IPS DF 4.7 (cell line): Measurements from ENCODE around the gene LRFN4.
"Not testable (repeated sequence)": the region's sequence is repeated elsewhere in the genome, so short reads cannot be mapped to it uniquely, and the experiment has no call there.

ENCODE experiments used
- DNase-seq: peaks from one replicate; pipeline ENCODE4 v3.0.0-alpha.2; 2013; ENCODE audit warnings: low spot score; ENCODE audit errors: extremely low read depth

The LRFN4 gene

DNA sequence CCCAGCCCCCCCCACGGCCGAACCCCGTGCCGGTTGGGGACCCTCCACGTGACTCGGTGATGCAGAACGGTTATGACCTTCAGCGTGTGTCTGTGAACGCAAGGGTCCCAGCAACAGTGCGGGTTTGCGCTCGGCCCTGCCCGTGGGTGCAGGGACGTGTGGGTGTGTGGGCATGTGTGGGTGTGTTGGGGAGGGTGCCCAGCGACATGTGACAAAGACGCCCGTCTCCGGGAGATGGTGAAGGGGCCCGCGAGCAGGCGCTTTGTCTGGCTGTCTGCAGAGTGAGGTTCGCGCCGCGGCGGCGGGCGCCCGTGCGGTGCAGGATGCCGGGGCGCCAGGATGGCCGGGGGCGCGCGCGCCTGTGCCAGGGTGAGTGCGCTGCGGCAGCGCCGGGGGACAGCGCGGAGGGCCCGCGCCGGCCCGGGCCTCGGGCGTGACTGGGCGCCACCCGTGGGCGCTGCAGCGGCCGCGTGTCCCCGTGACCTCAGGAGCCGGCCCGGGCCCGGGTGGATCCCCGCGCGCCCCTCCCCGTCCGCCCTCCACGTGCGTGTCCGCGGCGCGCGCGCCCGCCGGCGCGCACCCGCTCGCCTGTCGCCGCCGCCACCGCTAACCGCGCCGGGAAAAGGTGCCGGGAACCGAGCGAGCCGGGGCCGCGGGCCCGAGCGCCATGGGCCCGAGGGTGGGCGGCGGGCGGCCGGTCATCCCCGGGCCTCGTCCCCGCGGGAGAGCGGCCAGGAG lies at the start of gene LRFN4:
Gene LRFN4, plus strand, starts transcription at position 569 of the 738 bp plus-strand sequence. CDS start 681 bp downstream, outside the sequence.
- DNase-seq = no peak

DNA sequence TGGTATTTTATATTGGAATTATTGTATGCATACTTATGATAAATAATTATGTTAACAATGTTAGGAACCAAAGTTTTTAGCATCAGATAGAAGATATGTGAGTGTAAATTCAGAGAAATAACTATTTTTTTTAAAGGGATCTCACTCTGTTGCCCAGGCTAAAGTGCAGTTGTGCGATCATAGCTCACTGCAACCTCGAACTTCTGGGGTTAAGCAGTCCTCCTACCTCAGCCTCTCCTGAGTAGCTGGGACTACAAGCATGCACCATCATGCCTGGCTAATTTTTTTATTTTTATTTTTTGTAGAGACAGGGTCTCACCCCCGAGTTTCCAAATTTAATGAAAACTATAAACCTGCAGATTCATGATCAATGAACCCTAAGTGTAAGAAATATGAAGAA lies 47.3 kb upstream of the LRFN4 start:
- no peak for DNase-seq

DNA sequence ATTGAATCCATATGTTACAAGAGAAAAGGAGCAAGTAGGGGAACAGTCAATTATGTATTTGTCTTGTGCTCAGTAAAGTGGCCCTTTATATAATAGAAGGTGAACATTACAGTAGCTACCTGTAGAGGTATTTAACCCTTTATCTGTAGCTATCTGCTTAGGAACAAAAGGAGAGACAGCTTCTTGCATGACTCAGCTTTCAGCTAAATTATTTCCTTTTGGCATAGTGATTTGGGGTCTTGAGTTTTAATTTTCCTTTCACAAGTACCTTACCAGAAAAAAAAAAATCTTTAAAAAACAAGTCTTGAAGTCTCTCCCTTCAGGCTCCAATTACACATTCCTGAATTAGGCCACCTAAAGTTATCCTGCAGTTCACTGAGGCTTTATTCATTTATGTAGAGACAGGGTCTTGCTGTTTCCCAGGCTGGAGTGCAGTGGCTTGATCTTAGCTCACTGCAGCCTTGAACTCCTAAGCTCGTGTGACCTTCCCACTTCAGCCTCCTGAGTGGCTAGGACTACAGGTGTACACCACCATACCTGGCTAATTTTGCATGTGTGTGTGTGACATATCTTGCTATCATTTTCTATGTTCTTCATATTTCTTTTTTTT lies 46.2 kb upstream of the LRFN4 start:
- DNase-seq = no peak

DNA sequence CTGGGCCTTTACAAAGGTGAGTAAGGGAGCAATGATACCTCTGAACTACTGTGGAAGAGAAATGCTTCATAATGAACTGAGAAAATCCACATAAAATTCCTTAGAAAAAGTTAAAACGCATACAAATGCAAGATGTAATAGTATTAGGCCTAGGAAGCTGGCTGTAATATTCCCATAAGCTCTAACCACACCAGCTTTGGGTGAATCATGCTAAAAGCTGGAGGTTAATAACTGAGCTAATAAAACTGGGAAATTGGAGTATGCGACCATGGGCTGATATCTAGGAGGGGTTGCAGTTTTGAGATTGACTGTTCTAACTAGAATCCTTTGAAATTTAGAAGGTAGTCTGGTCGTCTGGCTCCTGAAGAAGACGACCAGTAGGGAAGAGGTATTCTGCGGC lies 42.2 kb upstream of the LRFN4 start:
- no peak for DNase-seq

DNA sequence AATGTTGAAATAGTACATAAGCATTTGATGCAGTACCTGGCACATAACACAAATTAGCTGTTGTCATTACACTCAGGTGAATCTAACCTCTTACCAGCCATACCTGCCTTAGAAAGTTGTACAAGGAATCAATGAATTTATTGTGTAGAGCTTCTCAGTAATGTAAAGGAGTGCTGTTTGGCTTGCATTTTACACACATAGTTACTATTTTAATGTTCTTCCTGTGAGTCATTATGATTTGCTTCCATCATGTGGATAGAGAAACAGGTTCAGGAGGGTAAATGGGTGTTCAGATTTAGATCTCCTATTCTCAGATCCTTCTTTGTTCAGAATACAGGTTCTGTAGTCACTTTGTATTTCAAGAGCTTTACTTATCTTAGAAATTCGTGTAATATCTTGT lies 41.2 kb upstream of the LRFN4 start:
- DNase-seq = no peak

DNA sequence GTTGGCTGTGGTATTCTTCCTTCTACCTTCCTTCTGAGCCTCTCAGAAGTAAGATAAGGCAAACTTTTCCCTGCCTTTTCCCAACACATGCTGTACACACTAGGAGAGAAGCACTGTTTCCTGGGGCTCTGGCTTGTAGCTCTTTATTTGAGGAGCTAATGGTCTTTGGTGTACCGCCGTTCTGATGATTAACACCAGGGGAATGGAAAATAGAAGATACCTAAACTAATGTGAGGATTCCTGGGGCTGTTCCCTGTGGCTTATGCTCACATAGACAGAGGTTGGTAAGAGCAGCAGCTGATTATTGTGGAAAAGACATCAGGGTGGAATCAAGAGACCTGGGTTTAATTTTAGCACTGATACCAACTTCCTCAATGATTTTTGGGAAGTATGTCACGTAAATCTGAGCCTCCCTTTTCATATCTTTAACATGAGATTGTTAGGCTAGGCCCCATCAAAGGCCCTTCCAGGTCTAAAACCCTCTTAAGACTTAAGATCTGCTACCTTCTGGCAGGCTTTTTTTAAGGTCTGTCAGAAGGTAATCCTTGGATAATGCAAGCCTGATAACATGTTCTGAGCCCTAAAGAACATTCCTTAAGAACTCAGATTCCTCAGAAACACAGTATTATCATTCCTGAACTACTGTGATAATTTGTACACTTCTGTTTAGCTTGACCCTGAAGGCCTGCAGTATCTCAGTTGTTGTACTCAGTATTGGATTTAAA lies 38.5 kb upstream of the LRFN4 start:
- no peak for DNase-seq

DNA sequence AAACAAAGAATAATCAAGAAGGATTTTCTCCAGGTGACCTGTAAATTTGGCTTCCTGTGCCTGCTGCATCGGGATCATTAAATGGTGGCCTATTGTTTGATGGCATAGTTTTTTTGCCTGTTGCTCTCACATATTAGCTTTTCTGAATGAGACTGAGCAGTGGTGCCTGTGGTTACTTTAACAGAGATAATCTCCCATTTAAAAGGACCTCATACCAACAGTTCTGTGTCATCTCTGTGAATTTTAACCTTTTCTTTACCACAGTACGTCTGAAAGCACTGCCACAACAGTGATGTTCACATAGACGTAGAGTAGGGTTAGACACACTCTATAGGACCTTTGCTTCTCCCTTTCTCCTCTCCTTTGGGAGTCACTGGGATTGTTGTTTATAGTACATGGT lies 36.5 kb upstream of the LRFN4 start:
- DNase-seq = no peak

DNA sequence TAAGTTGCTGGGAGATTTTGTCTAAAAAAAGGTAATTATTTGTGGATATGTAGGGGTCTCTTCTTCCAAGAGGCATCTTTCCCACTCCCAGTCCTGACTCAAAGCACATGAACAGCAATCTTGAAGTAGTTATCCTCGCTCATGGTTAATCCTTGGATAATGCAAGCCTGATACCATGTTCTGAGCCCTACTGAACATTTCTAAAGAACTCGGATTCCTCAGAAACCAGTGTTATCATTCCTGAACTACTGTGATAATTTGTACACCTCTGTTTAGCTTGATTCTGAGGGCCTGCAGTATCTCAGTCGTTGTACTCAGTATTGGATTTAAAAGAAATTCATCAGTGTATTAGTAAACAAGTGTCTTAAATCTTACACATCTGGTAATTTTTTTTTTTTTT lies 36.0 kb upstream of the LRFN4 start:
- DNase-seq = no peak

DNA sequence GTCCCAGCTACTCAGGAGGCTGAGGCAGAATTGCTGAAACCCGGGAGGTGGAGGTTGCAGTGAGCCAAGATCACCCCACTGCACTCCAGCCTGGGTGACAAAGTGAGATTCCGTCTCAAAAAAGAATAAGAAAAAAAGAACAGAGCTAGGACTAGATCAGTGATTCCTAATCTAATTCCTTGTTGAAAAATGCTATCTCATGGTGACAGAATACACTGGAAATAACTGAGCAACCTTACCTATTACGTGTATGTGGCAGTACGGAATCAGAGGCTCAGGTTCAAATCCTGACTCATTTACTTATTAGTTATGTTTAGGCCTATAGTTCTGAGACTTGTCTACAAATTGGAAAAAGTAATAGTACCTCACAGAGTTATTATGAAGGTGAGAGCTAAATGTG lies 33.2 kb upstream of the LRFN4 start:
- no peak for DNase-seq

DNA sequence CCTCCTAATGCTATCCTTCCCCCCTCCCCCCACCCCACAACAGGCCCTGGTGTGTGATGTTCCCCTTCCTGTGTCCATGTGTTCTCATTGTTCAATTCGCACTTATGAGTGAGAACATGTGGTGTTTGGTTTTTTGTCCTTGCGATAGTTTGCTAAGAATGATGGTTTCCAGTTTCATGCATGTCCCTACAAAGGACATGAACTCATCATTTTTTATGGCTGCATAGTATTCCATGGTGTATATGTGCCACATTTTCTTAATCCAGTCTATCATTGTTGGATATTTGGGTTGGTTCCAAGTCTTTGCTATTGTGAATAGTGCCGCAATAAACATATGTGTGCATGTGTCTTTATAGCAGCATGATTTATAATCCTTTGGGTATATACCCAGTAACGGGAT lies 32.3 kb upstream of the LRFN4 start:
- DNase-seq = not testable (repeated sequence)

DNA sequence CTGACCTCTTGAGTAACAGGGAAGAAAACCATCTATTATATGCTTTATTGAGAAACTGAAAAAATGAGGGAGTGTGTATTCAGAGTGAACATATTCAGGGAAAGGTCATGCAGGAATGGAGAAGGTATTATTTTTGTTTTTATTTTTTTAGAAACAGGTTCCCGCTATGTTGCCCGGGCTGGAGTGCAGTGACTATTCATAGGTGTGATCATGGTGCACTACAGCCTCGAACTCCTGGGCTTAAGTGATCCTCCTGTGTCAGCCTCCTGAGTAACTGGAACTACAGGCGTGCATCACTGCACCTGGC lies 22.4 kb upstream of the LRFN4 start:
- DNase-seq = no peak

DNA sequence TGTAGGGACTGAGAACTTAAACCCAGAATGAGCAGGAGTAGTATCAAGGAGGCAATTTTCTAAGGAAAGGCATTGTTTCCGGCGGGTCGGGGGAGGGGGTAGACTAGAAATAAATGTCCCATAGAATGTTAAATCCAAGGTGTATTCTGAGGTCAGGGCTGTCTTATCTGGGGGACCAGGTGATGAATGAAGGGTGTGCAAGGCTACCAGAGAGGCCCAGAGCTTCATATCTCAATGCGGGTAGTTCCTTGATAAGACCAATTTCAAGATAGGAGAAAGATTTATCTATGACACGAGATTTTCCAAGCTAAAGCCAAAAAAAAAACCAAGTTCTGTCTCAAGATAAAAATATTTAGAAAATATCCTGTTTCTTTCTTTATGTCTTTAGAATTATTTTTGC lies 21.9 kb upstream of the LRFN4 start:
- DNase-seq = no peak

DNA sequence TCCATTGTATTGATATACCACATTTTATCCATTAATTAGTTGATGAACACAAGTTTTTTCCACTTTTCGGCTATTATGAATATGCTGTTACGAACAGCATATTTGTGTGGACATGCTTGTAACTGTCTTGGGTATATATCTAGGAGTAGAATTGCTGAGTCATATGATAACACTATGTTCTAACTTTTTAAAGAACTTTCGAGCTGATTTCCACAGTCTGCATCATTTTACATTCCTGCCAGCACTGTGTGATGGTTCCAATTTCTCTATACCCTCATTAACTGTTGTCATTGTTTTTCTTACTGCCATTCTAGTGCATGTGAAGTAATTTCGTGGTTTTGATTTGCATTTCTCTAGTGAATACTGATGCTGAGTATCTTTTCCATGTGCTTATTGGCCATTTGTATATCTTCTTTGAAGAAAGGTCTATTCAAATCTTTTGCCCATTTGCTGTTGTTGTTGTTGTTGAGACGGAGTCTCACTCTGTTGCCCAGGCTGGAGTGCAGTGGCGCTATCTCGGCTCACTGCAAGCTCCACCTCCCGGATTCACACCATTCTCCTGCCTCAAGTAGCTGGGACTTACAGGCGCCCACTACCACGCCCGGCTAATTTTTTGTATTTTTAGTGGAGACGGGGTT lies 21.0 kb upstream of the LRFN4 start:
- no peak for DNase-seq

DNA sequence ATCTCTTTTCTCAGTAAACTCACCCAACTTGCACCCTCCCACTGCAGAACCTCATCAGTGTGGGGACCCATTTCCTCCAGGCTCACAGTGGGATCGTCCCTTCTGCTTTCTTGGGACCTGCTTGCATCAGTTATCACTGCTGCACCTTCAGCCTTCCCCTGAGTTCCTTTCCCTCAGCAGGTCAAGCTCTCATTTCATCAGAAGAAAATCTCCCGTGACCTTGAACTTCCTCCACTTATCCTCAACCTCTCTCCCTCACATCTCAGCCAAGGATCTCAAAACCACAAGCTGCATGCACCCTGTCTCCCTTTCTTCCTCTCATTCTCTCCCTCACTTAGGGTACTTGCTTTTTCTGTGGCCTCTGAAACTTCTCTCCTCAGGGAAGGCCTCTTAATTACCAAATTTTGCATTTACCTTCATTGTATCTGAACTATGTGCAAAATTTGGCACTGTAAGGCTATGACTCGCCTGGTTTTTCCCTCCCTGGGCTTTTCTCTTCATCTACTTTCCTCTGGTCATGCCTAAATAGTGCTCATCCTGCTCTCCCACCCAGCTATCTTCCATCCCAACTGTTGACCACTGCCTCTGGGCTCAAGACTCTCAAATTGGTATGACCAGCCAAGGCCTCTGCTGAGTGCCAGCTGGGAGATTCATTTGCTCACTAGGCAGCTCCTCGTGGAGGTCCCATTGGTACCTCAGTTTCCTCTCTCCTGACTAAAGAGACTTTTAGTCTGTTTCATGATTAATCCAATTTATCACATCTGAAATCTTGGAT lies 16.4 kb upstream of the LRFN4 start:
- DNase-seq = no peak

DNA sequence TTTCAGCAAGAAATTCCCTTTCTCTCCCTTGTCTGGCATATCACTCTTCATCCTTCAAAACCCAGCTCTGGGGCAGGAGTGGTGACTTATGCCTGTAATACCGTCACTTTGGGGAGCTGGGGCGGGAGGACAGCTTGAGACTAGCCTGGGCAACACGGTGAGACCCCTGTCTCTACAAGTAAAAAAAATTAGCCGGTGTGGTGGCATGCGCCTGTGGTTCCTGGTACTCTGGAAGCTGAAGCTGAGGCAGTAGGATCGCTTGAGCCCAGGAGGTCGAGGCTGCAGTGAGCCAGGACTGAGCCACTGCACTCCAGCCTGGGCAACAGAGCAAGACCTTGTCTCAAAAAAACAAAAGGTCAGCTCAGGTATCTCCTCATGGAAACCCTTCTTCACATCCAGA lies 15.0 kb upstream of the LRFN4 start:
- DNase-seq = no peak

DNA sequence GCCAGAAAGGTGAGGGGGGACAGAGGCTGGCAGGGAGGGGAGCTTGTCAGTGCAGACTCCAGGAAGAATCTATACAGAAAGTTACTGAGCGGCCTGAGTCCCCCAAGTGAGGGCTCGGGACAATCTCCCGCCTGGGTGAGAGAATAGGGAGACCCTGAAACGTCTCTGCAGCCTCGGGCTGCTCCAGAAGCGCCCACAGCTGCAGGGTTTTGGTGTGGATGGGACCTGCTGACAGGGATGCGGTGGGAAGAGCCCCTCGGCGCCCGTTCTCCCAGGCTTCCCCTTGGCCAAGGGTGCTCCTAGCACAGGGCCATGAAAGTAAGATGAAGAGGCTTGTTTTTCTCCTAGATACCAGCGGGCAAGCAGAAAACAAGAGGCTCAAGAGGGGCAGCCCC lies 14.4 kb upstream of the LRFN4 start:
- no peak for DNase-seq

DNA sequence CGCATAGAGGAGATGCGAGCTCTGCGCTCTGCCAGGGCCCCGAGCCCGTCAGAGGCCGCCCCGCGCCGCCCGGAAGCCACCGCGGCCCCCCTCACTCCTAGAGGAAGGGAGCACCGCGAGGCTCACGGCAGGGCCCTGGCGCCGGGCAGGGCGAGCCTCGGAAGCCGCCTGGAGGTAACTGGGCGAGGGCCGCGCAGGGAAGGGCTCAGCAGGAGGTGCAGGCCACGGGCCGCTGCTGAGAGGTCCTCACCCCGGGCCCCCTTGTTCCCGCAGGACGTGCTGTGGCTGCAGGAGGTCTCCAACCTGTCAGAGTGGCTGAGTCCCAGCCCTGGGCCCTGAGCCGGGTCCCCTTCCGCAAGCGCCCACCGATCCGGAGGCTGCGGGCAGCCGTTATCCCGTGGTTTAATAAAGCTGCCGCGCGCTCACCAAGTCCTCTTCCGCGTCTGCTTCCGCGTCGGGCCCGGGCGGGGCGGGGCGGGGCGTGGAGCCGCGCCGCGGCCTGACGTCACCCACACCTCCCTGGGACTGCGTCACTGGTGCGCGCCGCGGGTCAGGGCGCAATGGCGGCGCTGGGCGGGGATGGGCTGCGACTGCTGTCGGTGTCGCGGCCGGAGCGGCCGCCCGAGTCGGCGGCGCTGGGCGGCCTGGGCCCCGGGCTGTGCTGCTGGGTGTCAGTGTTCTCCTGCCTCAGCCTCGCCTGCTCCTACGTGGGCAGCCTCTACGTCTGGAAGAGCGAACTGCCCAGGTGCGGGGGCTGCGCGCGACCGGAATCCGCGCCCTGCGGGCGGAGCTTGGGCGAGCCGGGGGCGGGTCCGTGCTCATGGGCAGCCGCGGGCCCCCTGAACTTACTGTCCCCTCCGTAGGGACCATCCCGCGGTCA lies 13.7 kb upstream of the LRFN4 start, which contains the start of gene RCE1:
Gene RCE1, plus strand, starts transcription at position 546 of the 880 bp plus-strand sequence. Its CDS starts 15 bp downstream, at position 561.
- no peak for DNase-seq

DNA sequence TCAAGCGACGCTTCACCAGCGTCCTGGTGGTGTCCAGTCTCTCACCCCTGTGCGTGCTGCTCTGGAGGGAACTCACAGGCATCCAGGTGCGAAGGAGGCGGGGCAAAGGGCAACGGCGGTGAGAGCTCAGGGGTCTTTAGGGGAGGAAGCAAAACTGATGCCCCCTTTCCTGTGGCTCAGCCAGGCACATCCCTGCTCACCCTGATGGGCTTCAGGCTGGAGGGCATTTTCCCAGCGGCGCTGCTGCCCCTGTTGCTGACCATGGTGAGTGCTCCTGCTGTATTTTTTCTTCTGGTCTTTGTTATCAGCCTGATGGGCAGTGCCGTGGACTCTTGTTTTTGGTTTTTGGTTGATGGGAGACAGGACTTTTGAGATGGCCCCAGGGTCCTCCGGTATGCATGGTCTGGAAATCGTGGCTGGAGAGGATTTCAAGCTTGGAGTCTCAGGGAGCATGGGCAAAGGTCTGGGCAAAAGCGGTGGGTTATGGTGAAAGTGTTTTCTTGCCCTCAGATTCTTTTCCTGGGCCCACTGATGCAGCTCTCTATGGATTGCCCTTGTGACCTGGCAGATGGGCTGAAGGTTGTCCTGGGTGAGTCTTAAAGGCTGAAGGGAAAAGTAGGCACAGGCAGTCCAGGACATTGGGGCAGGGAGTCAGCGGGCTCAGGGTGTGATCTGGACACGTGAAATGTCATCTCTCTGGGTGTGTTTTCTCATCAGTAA lies 12.9 kb upstream of the LRFN4 start:
- DNase-seq = no peak

DNA sequence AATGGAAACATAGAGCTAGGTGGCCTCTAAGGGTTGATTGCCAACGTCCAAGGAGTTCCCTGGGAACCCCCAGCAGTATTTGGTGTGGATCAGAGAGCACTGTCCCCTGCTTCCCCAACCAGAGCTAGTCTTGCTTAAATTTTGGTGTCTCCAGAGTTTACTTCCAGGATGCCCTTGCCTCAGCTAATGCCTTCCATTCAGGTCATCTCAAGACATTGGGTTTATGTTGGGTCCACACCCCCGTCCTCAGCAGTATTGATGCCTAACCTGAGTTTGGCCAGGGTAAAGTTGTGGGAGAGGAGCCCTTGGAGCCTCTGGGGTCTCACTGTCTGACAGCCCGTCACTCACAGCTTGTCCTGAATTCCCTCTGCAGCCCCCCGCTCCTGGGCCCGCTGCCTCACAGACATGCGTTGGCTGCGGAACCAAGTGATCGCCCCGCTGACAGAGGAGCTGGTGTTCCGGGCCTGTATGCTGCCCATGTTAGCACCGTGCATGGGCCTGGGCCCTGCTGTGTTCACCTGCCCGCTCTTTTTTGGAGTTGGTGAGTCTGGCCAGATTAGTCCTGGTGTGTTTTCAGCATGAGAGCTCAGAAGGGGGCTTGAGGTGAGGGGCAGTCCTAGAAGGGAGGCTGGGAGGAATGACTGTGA lies 12.2 kb upstream of the LRFN4 start:
- no peak for DNase-seq
